HepG2 (cell line): Measurements from ENCODE around the gene TUBA4B. TPM values are rescaled to one million over a fixed set of nuclear protein-coding genes. Genes with fewer than 3 reads are reported as not detected.

Experiments
- CERS6 ChIP-seq: sonication (generic); formaldehyde crosslinking; IDR thresholded peaks from 2 replicates; pipeline ENCODE4 v1.5.0; 2020; ENCODE audit warnings: missing genetic modification reagents
- DNMT3B ChIP-seq: conservative IDR thresholded peaks from 2 replicates; pipeline ENCODE4 v1.6.1; 2016; ENCODE audit warnings: missing biosample characterization, control low read depth
- DR1 ChIP-seq: sonication (generic); formaldehyde crosslinking; IDR thresholded peaks from 2 replicates; pipeline ENCODE4 v1.8.0; 2021; ENCODE audit warnings: mild to moderate bottlenecking, missing genetic modification reagents, inconsistent platforms
- EP300 ChIP-seq, 3 experiments: sonication (generic) in 1 of 3; formaldehyde crosslinking in 1 of 3; IDR thresholded peaks; 2 replicates each; pipeline versions ENCODE4 v1.5.1 to v1.6.1; 2011 to 2020; ENCODE audit warnings: low read depth in 2 of 3, low read length in 2 of 3, borderline replicate concordance in 1 of 3, improper control_type of control experiment in 1 of 3, mild to moderate bottlenecking in 1 of 3, missing genetic modification reagents in 1 of 3, moderate library complexity in 1 of 3
- ETV5 ChIP-seq: IDR thresholded peaks from 2 replicates; pipeline ENCODE4 v1.6.1; 2018; ENCODE audit warnings: missing biosample characterization, missing genetic modification reagents, inconsistent platforms, borderline replicate concordance
- MAZ ChIP-seq, 2 experiments: sonication (generic) in 1 of 2; formaldehyde crosslinking in 1 of 2; IDR thresholded peaks; 2 replicates each; pipeline versions ENCODE4 v1.5.0 to v1.6.1; 2012 to 2020; ENCODE audit warnings: low read depth in 2 of 2, mild to moderate bottlenecking in 2 of 2, borderline replicate concordance in 1 of 2, improper control_type of control experiment in 1 of 2, low read length in 1 of 2, missing genetic modification reagents in 1 of 2, moderate library complexity in 1 of 2
- NAIF1 ChIP-seq: sonication (generic); formaldehyde crosslinking; IDR thresholded peaks from 2 replicates; pipeline ENCODE4 v1.5.0; 2020; ENCODE audit warnings: mild to moderate bottlenecking, missing genetic modification reagents, borderline replicate concordance
- NR3C1 ChIP-seq: sonication (generic); formaldehyde crosslinking; IDR thresholded peaks from 2 replicates; pipeline ENCODE4 v1.4.0; 2020; ENCODE audit warnings: missing genetic modification reagents
- RNF219 ChIP-seq: sonication (generic); formaldehyde crosslinking; IDR thresholded peaks from 2 replicates; pipeline ENCODE4 v1.5.0; 2020; ENCODE audit warnings: mild to moderate bottlenecking, missing genetic modification reagents
- SMARCC2 ChIP-seq: fragments of 450-650 bp; IDR thresholded peaks from 2 replicates; pipeline ENCODE4 v1.6.1; 2017; ENCODE audit warnings: antibody characterized with exemption, mild to moderate bottlenecking
- TAF1 ChIP-seq: sonication (generic); formaldehyde crosslinking; IDR thresholded peaks from 2 replicates; pipeline ENCODE4 v1.4.0; 2020; ENCODE audit warnings: missing genetic modification reagents
- ZC3H13 ChIP-seq: sonication (generic); formaldehyde crosslinking; IDR thresholded peaks from 2 replicates; pipeline ENCODE4 v1.8.1; 2023; ENCODE audit warnings: mild to moderate bottlenecking, missing genetic modification reagents, moderate library complexity
- ZMYM2 ChIP-seq: sonication (generic); formaldehyde crosslinking; IDR thresholded peaks from 2 replicates; pipeline ENCODE4 v1.8.0; 2022; ENCODE audit warnings: mild to moderate bottlenecking, missing genetic modification reagents
- ZNF20 ChIP-seq: sonication (generic); formaldehyde crosslinking; IDR thresholded peaks from 2 replicates; pipeline ENCODE4 v1.4.0; 2020; ENCODE audit warnings: mild to moderate bottlenecking, moderate library complexity, missing genetic modification reagents
- ZNF225 ChIP-seq: sonication (generic); formaldehyde crosslinking; IDR thresholded peaks from 2 replicates; pipeline ENCODE4 v1.4.0; 2020; ENCODE audit warnings: mild to moderate bottlenecking, missing genetic modification reagents
- ZNF432 ChIP-seq: sonication (generic); formaldehyde crosslinking; IDR thresholded peaks from 2 replicates; pipeline ENCODE4 v1.5.0; 2020; ENCODE audit warnings: missing genetic modification reagents, mild to moderate bottlenecking, borderline replicate concordance
- ZNF646 ChIP-seq: sonication (generic); formaldehyde crosslinking; IDR thresholded peaks from 2 replicates; pipeline ENCODE4 v1.9.0; 2021; ENCODE audit warnings: mild to moderate bottlenecking, missing genetic modification reagents
- polyA plus RNA-seq, 8 experiments: library from polyadenylated mRNA; depleted of rRNA in 3 of 8; stranded (reverse) in 7 of 8; unstranded in 1 of 8; fragments of >200 nt; fragmentation: Illumina TruSeq in 4 of 8; extraction: Trizol in 4 of 8; gene quantifications; 2 replicates each; pipeline versions ENCODE4 v1.2.1 to v1.2.3, GENCODE V29; 2011 to 2016; ENCODE audit warnings: low read depth in 4 of 8, missing spikeins in 1 of 8, mixed read lengths in 1 of 8; ENCODE audit not compliant: insufficient read depth in 1 of 8
- total RNA-seq, 5 experiments: library from RNA; depleted of rRNA; stranded (reverse); fragments of >200 nt; fragmentation: Illumina TruSeq; extraction: Trizol; gene quantifications; 2 replicates each; pipeline ENCODE4 v1.2.3, GENCODE V29; 2016; ENCODE audit warnings: low read depth in 1 of 5

Gene TUBA4B
- total and polyA plus RNA-seq, 2 of the 13 experiments (the other 11 are each of a cell fraction or from before 2014, with no cell fraction given): 0.18 to 0.22 TPM

- TF ChIP-seq RNF219 (no peak), ZMYM2 (no peak), ZNF432 (CRISPR knock-in tag) (no peak), CERS6 (CRISPR knock-in tag) (peak; percentile 49; the same call in 1 of the 2 replicates), ZNF20 (CRISPR knock-in tag) (no peak), EP300 (IDR thresholded peaks at IDR 0.05; ENCODE audit: low read depth in 2 of 2, low read length in 2 of 2) (peak; percentile 48 to 53; a peak in 1 of 4 replicates), EP300 (CRISPR knock-in tag; IDR thresholded peaks at IDR 0.05; ENCODE audit: borderline replicate concordance) (no peak), ZC3H13 (peak; percentile 66; the same call in 1 of the 2 replicates), TAF1 (peak; percentile 40; the same call in 1 of the 2 replicates), SMARCC2 (no peak), ZNF225 (CRISPR knock-in tag) (peak; percentile 66; the same call in 1 of the 2 replicates), ZNF646 (CRISPR knock-in tag) (no peak), NAIF1 (CRISPR knock-in tag) (no peak), ETV5 (CRISPR knock-in tag) (peak; percentile 92), DR1 (CRISPR knock-in tag) (no peak; the same call in 1 of the 2 replicates), DNMT3B (CRISPR knock-in tag) (no peak), NR3C1 (CRISPR knock-in tag) (no peak), MAZ (IDR thresholded peaks at IDR 0.05; ENCODE audit: borderline replicate concordance, low read depth, low read length) (peak; percentile 95), MAZ (CRISPR knock-in tag; IDR thresholded peaks at IDR 0.05; ENCODE audit: low read depth) (peak; percentile 98)
Measured at GRCh38 chr2:219294356-219295351, 41.6 kb downstream of the TUBA4B start (continued).
